ENCODE measurements around the gene NSG2. TPM values are rescaled to one million over a fixed set of nuclear protein-coding genes. Genes with fewer than 3 reads are reported as not detected.
"Not testable (repeated sequence)": the region's sequence is repeated elsewhere in the genome, so short reads cannot be mapped to it uniquely, and the experiment has no call there.

NSG2 gene
- total RNA-seq, 1 donor from 2014 or later = not detected

- no peak for DNase-seq (ENCODE audit: low read depth, low spot score)
These were observed 55.8 kb downstream of the NSG2 start for GRCh38 chr5:174101195-174101730.

GRCh38 chr5:174102574-174102973 is 57.1 kb downstream of the NSG2 start:
- DNase-seq (ENCODE audit: low read depth, low spot score) = not testable (repeated sequence)

- DNase-seq (ENCODE audit: low read depth, low spot score) = no peak
These were observed 61.6 kb downstream of the NSG2 start for GRCh38 chr5:174106997-174107655.

GRCh38 chr5:174108745-174109144 is 63.2 kb downstream of the NSG2 start:
- no peak for DNase-seq (ENCODE audit: low read depth, low spot score)

- DNase-seq (ENCODE audit: low read depth, low spot score) = no peak
These were observed 64.3 kb downstream of the NSG2 start for GRCh38 chr5:174109698-174110260.

DNA sequence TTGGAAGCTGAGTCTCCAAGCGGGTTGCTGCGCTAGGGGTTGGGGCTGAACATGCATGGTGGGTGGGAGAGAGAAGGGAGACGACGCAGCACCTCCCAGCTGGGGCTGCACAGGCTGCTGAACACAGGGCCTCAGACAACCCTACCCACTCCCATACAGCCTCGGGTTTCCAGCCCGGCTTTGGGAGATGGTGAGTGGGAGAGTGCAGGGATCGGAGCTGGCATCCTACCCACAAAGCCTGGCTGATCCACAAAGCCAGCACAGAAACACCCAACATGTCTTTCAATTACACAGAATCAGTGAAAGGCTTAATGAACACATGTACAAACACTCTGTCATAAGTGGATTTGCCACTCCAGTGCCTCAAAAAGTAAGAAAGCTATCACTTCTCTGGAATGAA is 64.8 kb downstream of the NSG2 start:
- no peak for DNase-seq (ENCODE audit: low read depth, low spot score)

GRCh38 chr5:174111287-174111973 is 65.9 kb downstream of the NSG2 start:
- no peak for DNase-seq (ENCODE audit: low read depth, low spot score)

DNA sequence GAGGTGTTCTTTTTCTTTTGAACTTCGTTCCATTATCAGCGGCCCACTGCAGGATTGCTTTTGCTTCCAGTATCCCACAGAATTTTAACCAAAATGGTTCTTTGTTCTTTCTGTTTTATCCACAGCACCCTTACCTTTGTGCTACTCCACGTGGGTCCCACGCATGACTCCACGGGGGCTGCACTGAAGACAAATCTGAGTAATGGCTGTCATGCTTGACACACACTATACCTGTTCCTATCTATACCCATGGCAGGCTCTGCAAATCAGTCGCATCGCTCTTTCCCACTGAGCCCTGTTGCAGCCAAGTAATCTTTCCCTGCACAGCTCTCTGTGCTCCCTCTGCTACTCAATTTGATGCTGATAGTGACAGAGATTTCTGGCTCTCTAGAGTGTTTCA is 69.7 kb downstream of the NSG2 start:
- no peak for DNase-seq (ENCODE audit: low read depth, low spot score)

DNA sequence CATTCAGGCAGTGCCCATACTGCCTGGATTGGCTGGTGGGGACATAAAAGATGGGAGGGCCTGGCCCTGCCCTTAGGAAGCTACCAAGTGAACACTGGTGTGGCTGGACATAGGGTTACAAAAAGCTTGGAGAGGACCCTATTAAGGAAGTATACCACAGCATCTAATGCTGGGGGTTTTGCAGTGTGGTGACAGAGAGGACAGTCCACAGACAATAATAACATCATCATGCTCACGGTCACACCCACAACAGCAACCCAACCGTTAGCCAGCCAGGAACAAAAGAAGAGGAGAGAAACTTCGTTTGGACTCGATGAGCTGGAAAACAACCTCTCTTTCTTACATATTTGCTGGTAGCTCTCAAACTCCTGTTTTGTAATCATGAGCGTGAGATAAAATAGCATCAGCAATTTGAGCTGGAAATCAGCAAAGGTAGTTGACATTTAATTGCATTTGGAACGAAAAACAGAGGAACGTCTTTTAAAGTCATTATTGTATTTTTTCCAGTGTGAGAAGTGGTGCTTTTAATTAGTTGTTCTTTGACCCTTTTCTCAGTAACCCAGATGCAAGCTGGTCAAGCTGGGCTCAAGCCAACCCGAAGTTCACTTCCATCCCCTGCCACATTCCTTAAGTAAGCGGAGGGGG is 73.4 kb downstream of the NSG2 start:
- no peak for DNase-seq (ENCODE audit: low read depth, low spot score)

DNA sequence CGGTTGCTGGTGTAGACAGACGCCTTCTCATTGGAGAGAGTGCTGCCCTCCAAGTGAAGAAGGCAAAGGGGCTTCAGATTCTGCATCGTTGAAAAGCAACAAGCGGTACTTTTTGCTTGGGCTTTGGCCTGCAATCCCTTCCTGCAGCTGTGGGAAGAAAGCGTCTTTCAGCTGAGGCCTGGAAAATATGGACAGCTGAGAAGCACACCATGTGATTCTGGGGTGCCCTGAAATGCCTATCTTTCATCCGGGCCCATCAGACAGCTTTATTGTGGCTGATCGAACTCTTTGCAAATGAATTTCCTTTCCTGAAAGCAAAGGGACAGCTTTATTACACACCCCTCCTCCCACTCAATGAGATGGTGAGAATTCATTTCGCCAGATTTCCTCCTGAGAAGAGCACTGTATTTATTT is 74.0 kb downstream of the NSG2 start:
- no peak for DNase-seq (ENCODE audit: low read depth, low spot score)

DNA sequence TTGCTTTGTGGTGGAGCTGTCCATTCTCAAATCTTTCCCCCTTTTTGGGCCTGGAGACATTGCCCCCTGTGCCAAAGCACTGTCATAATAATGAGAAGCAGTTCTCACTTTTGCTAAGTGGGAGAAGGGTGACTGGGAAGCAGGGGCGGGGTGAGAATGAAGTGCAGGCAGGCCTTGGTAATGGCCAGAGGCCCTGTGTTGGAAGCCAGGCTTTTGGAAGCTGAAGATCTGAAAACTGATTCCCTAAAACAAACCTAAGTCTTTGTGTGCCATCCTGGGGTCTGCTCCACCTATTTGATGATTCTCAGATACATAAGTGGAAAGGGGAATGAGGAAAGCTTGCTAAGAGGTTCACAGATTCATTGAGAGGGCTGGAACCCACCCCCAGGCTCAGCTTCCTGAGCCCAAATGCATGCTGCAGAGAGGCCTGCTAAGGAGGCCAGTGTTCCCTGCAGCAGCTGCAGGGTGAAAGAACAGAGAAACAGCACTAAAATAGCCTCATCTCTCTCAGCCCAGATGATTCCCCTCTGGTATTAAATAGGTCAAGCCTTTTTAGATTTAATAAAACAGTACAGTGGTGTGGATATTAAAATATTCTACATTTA is 75.0 kb downstream of the NSG2 start:
- no peak for DNase-seq (ENCODE audit: low read depth, low spot score)

- DNase-seq (ENCODE audit: low read depth, low spot score) = no peak
These were observed 89.0 kb downstream of the NSG2 start for GRCh38 chr5:174134545-174134944.

DNA sequence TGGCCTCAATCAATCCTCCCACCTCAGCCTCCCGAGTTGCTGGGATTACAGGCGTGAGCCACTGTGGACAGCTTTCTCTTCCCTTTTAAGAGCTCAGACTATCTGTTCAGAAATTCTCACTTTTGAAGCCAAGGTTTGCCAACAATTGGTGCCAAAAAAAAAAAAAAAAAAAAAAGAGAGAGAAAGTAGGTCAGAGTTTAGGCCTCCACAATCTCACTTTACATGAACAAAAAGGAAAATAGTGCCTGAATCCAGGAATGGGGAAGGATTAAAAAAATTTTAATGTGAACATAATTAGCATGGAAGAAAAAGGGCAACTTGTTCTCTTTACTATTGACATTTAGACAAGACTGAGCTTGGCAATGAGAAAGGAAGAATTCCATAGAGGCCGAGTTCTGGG is 94.1 kb downstream of the NSG2 start:
- no peak for DNase-seq (ENCODE audit: low read depth, low spot score)

GRCh38 chr5:174140452-174141020 is 95.0 kb downstream of the NSG2 start:
- no peak for DNase-seq (ENCODE audit: low read depth, low spot score)

DNA sequence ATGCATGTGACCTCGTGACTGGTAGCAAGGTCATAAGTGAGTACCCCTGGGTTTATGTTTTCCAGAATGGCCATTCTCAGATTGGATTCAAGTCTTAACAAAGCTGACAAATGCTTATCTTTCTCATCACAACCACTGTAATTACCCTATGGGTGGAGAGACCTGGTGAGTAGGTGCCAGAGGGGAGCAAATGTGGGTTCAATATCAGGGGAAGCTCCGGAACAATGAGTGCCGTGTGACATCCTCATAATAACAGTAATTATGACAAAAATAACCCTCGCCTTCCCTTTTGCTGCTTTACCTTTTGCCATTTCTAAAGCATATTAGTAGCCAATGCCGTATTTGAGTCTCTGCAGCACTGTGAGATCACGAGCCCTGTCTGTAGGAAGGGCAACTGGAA is 95.9 kb downstream of the NSG2 start:
- no peak for DNase-seq (ENCODE audit: low read depth, low spot score)

- no peak for DNase-seq (ENCODE audit: low read depth, low spot score)
These were observed 99.6 kb downstream of the NSG2 start for GRCh38 chr5:174145091-174145490.

DNA sequence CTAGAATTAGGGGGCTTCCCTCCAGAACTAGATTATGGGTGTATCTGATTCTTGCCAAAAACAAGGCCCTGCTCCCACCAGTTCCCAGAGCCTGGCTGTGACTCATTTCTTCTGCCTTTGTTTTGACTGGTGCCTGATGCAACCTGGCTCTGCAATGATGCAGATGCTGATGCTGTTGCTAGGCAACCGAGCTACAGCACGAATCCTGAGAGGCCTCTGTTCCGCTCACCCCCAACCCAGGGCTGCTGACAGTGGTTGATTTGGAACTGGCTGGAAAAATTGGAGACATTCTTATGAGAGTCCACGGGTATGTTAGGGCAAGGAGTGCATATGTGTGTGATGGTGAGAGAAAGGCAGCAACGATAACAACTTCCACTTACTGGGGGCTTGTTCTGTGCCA is 100.3 kb downstream of the NSG2 start:
- no peak for DNase-seq (ENCODE audit: low read depth, low spot score)

DNA sequence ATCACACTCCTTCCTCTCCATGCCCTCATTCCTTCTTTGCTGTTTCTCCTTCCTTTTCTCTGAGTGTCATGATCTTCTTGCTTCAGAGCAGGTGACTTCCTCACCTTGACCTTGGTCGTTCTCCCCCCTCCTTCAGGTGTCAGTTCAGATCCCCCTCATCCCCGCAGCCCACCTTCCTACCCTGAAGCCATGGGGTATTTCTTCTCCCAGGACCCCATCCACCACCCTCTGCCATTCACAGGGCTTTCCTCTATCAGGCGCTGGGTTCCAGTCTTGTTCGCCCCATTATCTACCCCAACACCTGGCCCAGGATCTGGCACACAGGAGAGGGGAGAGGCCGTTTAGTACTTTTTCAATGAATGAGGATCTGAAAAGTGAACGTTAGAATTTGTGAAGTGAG is 101.0 kb downstream of the NSG2 start:
- DNase-seq (ENCODE audit: low read depth, low spot score) = no peak

- DNase-seq (ENCODE audit: low read depth, low spot score) = not testable (repeated sequence)
These were observed 101.5 kb downstream of the NSG2 start for GRCh38 chr5:174147012-174147411.

DNA sequence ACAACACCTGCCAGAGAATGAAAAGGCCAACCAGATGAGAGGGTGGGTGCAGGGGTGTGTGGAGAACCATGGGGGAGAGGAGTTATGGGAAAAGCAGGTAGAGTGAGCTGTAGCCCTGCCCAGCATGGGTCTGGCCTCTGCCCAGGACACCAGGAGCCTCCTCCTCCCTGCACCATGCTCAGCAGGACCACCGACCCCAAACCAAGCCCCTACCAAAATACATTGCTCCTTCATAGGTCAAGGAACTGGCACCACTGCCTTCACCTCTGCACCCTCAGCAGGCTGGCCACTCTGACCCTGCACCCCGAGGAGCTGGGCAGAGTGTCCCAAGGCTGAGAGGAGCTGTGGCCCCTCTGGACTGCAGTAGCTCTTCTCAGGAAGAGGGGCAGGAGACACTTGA is 102.0 kb downstream of the NSG2 start:
- no peak for DNase-seq (ENCODE audit: low read depth, low spot score)

DNA sequence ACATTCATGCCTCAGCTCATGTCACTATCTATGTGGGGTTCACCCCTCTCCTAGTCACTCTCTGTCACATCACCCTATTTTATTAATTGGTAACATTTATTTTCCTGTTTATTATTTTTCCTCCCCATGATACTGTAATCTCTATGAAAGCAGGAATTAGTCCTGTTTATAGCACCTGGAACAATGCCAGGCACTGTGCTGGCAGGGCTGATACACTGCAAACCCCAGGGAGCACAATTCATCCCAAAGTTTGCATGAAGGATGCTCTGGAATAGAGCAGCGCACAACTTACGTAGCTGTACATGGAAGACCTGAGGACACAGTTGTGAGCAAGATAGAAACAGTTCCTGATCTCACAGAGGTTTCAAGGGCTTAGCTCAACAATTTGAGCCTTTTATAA is 103.2 kb downstream of the NSG2 start:
- DNase-seq (ENCODE audit: low read depth, low spot score) = no peak
